Measurements from ENCODE around the gene KRT27.

- no peak for TF ChIP-seq CTCF (IDR thresholded peaks at IDR 0.05)
- TF ChIP-seq POLR2A (IDR thresholded peaks at IDR 0.05) = no peak
These were observed 27.5 kb upstream of the KRT27 start for GRCh38 chr17:40809721-40810421.

All from Peyer's patch (tissue), 4 donors.